ENCODE data around the gene PARD3B. TPM values are rescaled to one million over a fixed set of nuclear protein-coding genes. Genes with fewer than 3 reads are reported as not detected.

The PARD3B gene
- total RNA-seq, 1 donor from 2014 or later, result 6.5 TPM

DNA sequence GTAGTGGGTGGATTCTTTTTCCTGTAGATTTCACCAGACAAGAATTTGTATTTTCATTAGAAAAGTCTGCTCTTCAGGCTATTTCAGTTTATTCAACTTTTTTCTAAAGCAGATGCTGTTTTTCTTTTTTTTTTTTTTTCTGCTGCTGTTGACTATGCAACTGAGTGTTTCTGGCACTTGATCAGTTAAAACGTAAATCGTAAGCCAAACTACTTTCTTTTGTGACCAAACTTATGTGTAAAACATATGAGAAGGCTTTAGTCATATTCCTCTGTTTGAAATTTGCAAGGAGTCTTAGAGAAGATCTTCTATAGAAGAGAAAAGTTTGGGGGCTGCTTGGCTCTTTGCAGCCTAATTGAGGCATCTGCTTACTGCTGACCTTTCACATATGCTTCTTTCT is 170.1 kb downstream of the PARD3B start:
- DNase-seq (ENCODE audit: low read depth), result no peak
- Histone ChIP-seq H3K4me3 (ENCODE audit: low read depth, low read length) (no peak overlapping the region), H3K36me3 (ENCODE audit: control insufficient read depth, insufficient read depth, low read length) (no peaks in the 10 kb centered on the region), H3K27me3 (ENCODE audit: control insufficient read depth, insufficient read depth, low read length) (no peaks in the 10 kb centered on the region)
- TF ChIP-seq, protein P1, sequence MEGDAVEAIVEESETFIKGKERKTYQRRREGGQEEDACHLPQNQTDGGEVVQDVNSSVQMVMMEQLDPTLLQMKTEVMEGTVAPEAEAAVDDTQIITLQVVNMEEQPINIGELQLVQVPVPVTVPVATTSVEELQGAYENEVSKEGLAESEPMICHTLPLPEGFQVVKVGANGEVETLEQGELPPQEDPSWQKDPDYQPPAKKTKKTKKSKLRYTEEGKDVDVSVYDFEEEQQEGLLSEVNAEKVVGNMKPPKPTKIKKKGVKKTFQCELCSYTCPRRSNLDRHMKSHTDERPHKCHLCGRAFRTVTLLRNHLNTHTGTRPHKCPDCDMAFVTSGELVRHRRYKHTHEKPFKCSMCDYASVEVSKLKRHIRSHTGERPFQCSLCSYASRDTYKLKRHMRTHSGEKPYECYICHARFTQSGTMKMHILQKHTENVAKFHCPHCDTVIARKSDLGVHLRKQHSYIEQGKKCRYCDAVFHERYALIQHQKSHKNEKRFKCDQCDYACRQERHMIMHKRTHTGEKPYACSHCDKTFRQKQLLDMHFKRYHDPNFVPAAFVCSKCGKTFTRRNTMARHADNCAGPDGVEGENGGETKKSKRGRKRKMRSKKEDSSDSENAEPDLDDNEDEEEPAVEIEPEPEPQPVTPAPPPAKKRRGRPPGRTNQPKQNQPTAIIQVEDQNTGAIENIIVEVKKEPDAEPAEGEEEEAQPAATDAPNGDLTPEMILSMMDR (IDR thresholded peaks at IDR 0.05; ENCODE audit: insufficient read depth, low read length, poor library complexity, severe bottlenecking), result no peak

DNA sequence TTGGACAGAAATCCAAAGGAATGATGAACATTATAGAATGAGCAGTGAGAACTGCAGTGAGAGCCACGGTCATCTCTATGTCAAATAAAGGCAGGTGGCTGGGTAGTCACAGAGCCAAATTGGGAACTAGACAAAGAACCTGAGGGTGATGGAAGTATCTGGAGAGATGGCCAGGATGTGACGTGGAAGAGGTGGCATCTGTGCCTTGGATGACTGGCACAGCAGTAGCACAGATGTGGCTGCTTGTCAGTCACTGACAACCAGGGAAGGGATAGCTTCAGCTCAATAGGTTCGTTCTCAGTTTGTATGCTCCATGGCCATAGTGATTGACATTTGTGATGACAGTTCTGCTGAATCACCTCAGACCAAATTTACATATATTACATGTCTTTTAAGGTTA is 172.3 kb downstream of the PARD3B start:
- no peak overlapping the region for H3K4me3 ChIP-seq (ENCODE audit: low read depth, low read length)
- DNase-seq (ENCODE audit: low read depth), result no peak
- H3K36me3 ChIP-seq (ENCODE audit: control insufficient read depth, insufficient read depth, low read length), result no peaks in the 10 kb centered on the region
- TF ChIP-seq, protein P1 (IDR thresholded peaks at IDR 0.05; ENCODE audit: insufficient read depth, low read length, poor library complexity, severe bottlenecking), result no peak
- H3K27me3 ChIP-seq (ENCODE audit: control insufficient read depth, insufficient read depth, low read length), result no peaks in the 10 kb centered on the region

GRCh38 chr2:204718607-204719006 is 173.3 kb downstream of the PARD3B start:
- Histone ChIP-seq H3K4me3 (ENCODE audit: low read depth, low read length) (no peak overlapping the region), H3K27me3 (ENCODE audit: control insufficient read depth, insufficient read depth, low read length) (no peaks in the 10 kb centered on the region), H3K36me3 (ENCODE audit: control insufficient read depth, insufficient read depth, low read length) (no peaks in the 10 kb centered on the region)
- TF ChIP-seq, protein P1 (IDR thresholded peaks at IDR 0.05; ENCODE audit: insufficient read depth, low read length, poor library complexity, severe bottlenecking), result no peak
- DNase-seq (ENCODE audit: low read depth), result no peak

DNA sequence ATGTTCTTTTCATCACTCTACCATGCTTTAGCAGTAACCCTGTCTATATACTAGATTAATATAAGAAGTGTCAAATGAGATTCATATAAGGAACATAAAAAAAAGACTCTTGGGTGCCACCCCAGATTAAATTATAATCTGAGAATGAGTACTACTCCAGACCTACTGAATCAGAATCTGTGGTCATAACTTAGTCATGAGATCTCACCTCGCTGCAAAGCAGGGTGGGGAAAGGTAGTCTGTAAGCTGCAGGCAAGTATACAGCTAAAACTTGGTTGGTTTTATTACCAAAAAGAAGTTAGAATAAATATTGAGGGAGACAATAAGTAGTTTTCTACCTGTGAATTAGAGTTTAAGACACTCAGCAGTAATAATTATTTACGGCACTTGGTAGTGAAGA is 175.6 kb downstream of the PARD3B start:
- TF ChIP-seq, protein P1 (IDR thresholded peaks at IDR 0.05; ENCODE audit: insufficient read depth, low read length, poor library complexity, severe bottlenecking), result no peak
- H3K27me3 ChIP-seq (ENCODE audit: control insufficient read depth, insufficient read depth, low read length), result no peaks in the 10 kb centered on the region
- no peak overlapping the region for H3K4me3 ChIP-seq (ENCODE audit: low read depth, low read length)
- no peaks in the 10 kb centered on the region for H3K36me3 ChIP-seq (ENCODE audit: control insufficient read depth, insufficient read depth, low read length)
- DNase-seq (ENCODE audit: low read depth), result no peak

DNA sequence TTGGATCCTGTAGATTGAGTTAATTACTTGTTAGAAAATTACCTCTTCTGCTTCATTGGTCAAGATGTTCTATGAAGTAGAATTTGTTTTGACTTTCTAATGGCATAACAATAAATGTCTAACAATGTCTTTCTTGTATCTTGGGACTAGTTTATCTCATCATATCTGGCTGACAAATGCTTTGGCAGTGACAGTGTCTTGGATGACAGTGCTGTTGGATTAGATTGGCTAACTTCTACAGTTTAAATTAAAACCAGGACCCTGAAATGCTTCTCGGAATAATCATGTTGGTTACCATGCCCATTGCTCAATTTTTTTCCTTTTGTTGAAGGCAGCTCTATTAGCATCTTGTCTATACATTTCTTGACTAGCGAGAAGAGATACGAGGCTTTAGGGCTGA is 176.9 kb downstream of the PARD3B start:
- Histone ChIP-seq H3K27me3 (ENCODE audit: control insufficient read depth, insufficient read depth, low read length) (no peaks in the 10 kb centered on the region), H3K36me3 (ENCODE audit: control insufficient read depth, insufficient read depth, low read length) (no peaks in the 10 kb centered on the region), H3K4me3 (ENCODE audit: low read depth, low read length) (no peak overlapping the region)
- TF ChIP-seq, protein P1 (IDR thresholded peaks at IDR 0.05; ENCODE audit: insufficient read depth, low read length, poor library complexity, severe bottlenecking), result no peak
- no peak for DNase-seq (ENCODE audit: low read depth)

GRCh38 chr2:204722691-204723090 is 177.4 kb downstream of the PARD3B start:
- H3K27me3 ChIP-seq (ENCODE audit: control insufficient read depth, insufficient read depth, low read length), result no peaks in the 10 kb centered on the region
- no peak overlapping the region for H3K4me3 ChIP-seq (ENCODE audit: low read depth, low read length)
- H3K36me3 ChIP-seq (ENCODE audit: control insufficient read depth, insufficient read depth, low read length), result no peaks in the 10 kb centered on the region
- TF ChIP-seq, protein P1 (IDR thresholded peaks at IDR 0.05; ENCODE audit: insufficient read depth, low read length, poor library complexity, severe bottlenecking), result no peak
- DNase-seq (ENCODE audit: low read depth), result no peak

Measured in kidney epithelial cell (primary cell).